SHP77 treated with DMSO at 0.1 percent for 48 hours (cell line): ENCODE measurements around the gene TMEM202.
"Not testable (repeated sequence)": the region's sequence is repeated elsewhere in the genome, so short reads cannot be mapped to it uniquely, and the experiment has no call there.

ENCODE experiments used
- DNase-seq: peaks from one replicate; lab custom pipeline; 2025; lab: John Stamatoyannopoulos, UW

TMEM202 gene

GRCh38 chr15:72397796-72398588 is at the start of gene TMEM202:
Gene TMEM202, plus strand, starts transcription at chr15:72398305. Its CDS starts 22 bp downstream, at chr15:72398327.
- no peak for DNase-seq

GRCh38 chr15:72353266-72353665 is 44.8 kb upstream of the TMEM202 start:
- DNase-seq = no peak

GRCh38 chr15:72354496-72354895 is 43.6 kb upstream of the TMEM202 start:
- no peak for DNase-seq

- no peak for DNase-seq
Observed at GRCh38 chr15:72358121-72358520, 40.0 kb upstream of the TMEM202 start.

- no peak for DNase-seq
Observed at GRCh38 chr15:72358650-72359171, 39.4 kb upstream of the TMEM202 start.

- DNase-seq = no peak
Observed at GRCh38 chr15:72361176-72361575, 36.9 kb upstream of the TMEM202 start.

- no peak for DNase-seq
Observed at GRCh38 chr15:72365844-72366243, 32.3 kb upstream of the TMEM202 start.

GRCh38 chr15:72368325-72368724 is 29.8 kb upstream of the TMEM202 start:
- no peak for DNase-seq

GRCh38 chr15:72368899-72369298 is 29.2 kb upstream of the TMEM202 start:
- no peak for DNase-seq

GRCh38 chr15:72369964-72370363 is 28.1 kb upstream of the TMEM202 start:
- no peak for DNase-seq

GRCh38 chr15:72372361-72372760 is 25.7 kb upstream of the TMEM202 start:
- DNase-seq = no peak

GRCh38 chr15:72375501-72375845 is 22.6 kb upstream of the TMEM202 start:
- DNase-seq = no peak

GRCh38 chr15:72375846-72376581 is 22.1 kb upstream of the TMEM202 start, which contains the start of gene HEXA:
Gene HEXA, minus strand, starts transcription at chr15:72376014. Its CDS starts 42 bp downstream, at chr15:72375972.
- DNase-seq = peak; percentile 76

- no peak for DNase-seq
Observed at GRCh38 chr15:72377331-72377730, 20.8 kb upstream of the TMEM202 start.

GRCh38 chr15:72379106-72379505 is 19.0 kb upstream of the TMEM202 start:
- not testable (repeated sequence) for DNase-seq

- DNase-seq = no peak
Observed at GRCh38 chr15:72379856-72380430, 18.2 kb upstream of the TMEM202 start.

- no peak for DNase-seq
Observed at GRCh38 chr15:72380743-72381142, 17.4 kb upstream of the TMEM202 start.

GRCh38 chr15:72382146-72382545 is 16.0 kb upstream of the TMEM202 start:
- DNase-seq = no peak

- no peak for DNase-seq
Observed at GRCh38 chr15:72387741-72388140, 10.4 kb upstream of the TMEM202 start.

- no peak for DNase-seq
Observed at GRCh38 chr15:72389231-72389630, 8.9 kb upstream of the TMEM202 start.

- DNase-seq = not testable (repeated sequence)
Observed at GRCh38 chr15:72396331-72396730, 1.8 kb upstream of the TMEM202 start.

GRCh38 chr15:72398648-72399047 is 543 bp downstream of the TMEM202 start:
- DNase-seq = no peak

- no peak for DNase-seq
Observed at GRCh38 chr15:72402726-72403125, 4.6 kb downstream of the TMEM202 start.
